ENCODE measurements around the gene DMXL1.

The DMXL1 gene, protein sequence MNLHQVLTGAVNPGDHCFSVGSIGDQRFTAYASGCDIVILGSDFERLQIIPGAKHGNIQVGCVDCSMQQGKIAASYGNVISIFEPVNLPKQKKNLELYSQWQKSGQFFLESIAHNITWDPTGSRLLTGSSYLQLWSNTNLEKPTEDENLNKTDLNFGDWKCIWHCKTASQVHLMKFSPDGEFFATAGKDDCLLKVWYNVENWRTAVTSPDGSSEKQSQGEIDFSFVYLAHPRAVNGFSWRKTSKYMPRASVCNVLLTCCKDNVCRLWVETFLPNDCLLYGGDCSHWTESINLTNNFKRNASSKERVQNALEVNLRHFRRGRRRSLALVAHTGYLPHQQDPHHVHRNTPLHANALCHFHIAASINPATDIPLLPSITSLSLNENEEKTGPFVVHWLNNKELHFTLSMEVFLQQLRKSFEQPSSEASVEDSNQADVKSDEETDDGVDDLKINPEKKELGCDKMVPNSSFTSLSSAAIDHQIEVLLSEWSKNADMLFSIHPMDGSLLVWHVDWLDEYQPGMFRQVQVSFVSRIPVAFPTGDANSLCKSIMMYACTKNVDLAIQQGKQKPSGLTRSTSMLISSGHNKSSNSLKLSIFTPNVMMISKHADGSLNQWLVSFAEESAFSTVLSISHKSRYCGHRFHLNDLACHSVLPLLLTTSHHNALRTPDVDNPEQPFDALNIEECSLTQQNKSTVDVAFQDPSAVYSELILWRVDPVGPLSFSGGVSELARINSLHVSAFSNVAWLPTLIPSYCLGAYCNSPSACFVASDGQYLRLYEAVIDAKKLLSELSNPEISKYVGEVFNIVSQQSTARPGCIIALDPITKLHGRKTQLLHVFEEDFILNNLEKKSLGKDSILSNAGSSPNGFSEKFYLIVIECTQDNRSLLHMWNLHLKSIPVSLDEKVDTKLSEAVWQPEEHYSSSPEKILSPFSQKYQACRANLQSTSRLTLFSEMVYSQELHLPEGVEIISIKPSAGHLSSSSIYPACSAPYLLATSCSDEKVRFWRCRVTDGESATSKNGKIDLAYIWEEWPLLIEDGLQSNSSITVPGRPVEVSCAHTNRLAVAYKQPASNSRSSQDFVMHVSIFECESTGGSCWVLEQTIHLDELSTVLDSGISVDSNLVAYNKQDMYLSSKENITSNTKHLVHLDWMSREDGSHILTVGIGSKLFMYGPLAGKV (N-terminal part only)

DNA sequence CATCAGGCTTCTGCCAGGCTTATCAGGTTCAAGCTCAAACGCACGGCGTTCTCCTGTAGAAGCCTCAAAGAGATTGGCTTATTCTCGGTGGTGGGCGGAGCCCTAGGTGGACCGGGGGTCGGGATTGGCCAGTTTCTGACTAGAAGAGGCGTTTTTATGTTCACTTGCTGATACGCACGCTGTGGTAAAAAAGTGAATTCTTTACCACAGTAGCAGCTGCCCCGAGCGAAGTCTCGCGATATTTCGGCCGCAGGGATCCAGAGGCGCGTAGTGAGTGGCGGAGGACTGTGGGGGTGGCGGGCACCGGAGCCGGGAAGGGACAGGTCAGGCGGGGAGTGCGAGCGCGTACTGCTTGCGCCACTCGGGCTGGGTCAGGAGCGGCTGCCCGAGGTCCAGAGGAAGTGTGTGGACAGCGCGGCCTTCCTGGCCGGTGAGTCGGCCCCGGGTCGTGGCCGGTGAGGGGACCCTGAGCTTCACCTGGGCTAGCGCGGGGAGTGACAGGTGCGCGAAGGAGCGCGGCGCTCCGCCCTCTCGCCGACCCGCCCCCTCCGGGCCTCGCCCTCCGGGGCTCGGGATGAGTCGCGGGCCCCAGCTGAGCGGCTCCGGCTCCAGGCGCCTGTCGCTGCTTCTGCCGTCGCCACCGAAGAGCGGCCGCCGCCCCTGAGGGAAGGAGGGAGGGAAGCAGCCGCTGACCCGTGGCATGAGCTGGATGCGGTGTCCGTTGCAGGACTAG, at the start of gene DMXL1:
Gene DMXL1 (plus strand): TSS at position 260 of the 733 bp plus-strand sequence. CDS start 483 bp downstream, outside the sequence.
- Histone ChIP-seq H3K27me3 (no peaks in the 10 kb centered on the region), H3K4me1 (peaks cover 30 to 50% (median 34%) of the 10 kb centered on the region in 10 experiments), H3K4me3 (peak within 1 kb of the TSS; percentile 77 to 96 (median 90)), H3K27ac (peak within 1 kb of the TSS; percentile 82 to 96 (median 86)), H3K36me3 (no peaks in the 10 kb centered on the region), H3K9me3 (replicated peaks in 1 of 11) (no peaks in the 10 kb centered on the region), H3K4me2 (peak within 1 kb of the TSS; percentile 78 to 96 (median 83)), H4K20me1 (peaks cover 0 to 37% (median 6%) of the 10 kb centered on the region in 11 experiments; a peak in 8 of 22 replicates), H3K9ac (peak within 1 kb of the TSS; percentile 85 to 98 (median 92))
- no peak for TF ChIP-seq Cebpa-rat (IDR thresholded peaks at IDR 0.05)

DNA sequence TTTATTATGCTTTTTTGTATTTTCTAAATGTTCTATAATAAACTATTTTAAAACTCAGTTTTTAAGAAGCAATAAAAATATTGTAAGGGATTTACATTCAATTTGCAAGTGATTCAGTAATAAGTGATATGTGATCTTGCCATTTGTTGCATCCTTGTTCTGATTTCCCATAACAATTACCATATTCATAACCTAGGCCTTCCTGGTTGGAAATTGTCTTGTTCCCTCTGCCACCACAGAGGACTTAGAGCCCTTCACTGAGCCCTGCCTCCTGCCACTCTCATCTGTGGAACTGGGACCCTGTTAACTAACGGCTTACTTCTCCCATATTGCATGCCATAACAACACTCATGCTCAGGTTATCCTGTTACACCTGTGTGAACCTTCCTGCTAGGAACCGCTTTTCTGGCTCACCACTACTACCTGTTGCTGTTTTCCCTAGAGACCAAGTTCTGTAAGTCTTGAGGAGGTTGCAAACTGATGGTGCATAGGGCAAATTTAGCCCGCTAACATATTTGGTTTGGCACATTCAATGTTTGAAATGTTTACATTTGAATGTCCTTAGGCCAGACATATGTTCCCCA, 49.6 kb upstream of the DMXL1 start:
- Histone ChIP-seq H3K4me3 (no peak overlapping the region), H3K9ac (peak overlapping the region in 4 of 11 experiments; percentile 24 to 45 (median 35); a peak in 4 of 22 replicates), H3K4me2 (peak overlapping the region in 3 of 11 experiments; percentile 68 to 85 (median 85); a peak in 6 of 22 replicates), H3K4me1 (peaks cover 28 to 76% (median 49%) of the 10 kb centered on the region in 10 experiments), H3K9me3 (replicated peaks in 1 of 11) (peaks cover 8 to 14% (median 11%) of the 10 kb centered on the region in 11 experiments; a peak in 17 of 22 replicates), H4K20me1 (no peaks in the 10 kb centered on the region), H3K36me3 (no peaks in the 10 kb centered on the region), H3K27me3 (no peaks in the 10 kb centered on the region), H3K27ac (peak overlapping the region in 10 of 11 experiments; percentile 43 to 86 (median 80); a peak in 15 of 22 replicates)
- TF ChIP-seq Cebpa-rat (IDR thresholded peaks at IDR 0.05): no peak

DNA sequence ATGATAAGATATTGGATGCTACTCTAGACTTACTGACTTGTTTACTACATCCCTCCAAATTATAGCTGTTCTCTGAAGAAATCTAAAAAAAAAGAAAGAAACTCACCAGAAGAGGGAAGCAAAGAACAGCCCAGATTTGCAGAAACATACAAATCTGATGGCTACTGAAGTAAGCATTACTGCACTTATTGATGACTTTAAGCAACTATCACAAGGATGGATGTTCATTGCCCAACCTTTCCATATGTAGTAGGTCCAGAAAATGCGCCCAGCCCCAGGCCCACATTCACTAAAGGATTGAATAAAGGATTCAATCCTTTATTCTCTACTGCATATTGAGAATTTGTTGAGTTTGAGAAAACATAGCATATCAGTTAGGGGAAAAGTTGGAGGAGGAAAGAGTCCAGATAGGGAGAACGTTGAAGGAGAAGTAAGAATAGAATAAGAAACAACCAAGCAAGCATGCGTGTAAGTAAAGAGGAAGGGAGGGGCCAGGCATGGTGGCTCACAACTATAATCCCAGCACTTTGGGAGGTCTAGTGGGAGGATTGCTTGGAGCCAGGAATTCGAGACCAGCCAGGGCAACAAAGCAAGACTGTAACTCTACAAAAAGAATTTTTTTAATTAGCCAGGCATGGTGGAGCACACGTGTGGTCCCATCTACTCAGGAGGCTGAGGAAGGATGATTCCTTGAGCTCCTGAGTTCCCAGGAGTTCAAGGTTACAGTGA, 48.7 kb upstream of the DMXL1 start:
- peak overlapping the region in 5 of 11 experiments; percentile 37 to 85 (median 68); a peak in 10 of 22 replicates for H3K4me2 ChIP-seq

DNA sequence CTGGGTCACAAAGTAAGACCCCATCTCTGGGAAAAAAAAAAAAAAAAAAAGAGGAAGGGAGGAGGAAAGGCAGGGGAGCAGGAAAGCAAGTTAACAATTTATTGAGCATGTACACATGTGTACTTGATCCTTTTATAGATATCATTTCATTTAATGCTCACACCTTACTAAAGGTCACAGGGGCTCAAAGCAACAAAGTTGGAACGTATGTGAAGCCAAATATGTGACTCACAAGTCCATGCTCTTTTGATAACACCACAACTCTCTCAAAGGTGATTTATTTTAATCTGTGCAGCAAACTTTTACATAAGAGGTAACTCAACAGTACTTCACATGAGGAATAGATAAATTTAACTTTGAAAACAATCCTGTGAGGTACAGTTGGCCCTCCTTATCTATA, 48.1 kb upstream of the DMXL1 start:
- no peaks in the 10 kb centered on the region for H4K20me1 ChIP-seq
- no peaks in the 10 kb centered on the region for H3K27me3 ChIP-seq
- no peak for TF ChIP-seq Cebpa-rat (IDR thresholded peaks at IDR 0.05)
- H3K4me3 ChIP-seq: no peak overlapping the region
- H3K4me2 ChIP-seq: peak overlapping the region in 5 of 11 experiments; percentile 36 to 85 (median 49); a peak in 10 of 22 replicates
- peak overlapping the region in 5 of 11 experiments; percentile 21 to 86 (median 56); a peak in 7 of 22 replicates for H3K27ac ChIP-seq
- peaks cover 28 to 62% (median 42%) of the 10 kb centered on the region in 10 experiments for H3K4me1 ChIP-seq
- peaks cover 8 to 18% (median 11%) of the 10 kb centered on the region in 11 experiments; a peak in 17 of 22 replicates for H3K9me3 ChIP-seq (replicated peaks in 1 of 11)
- H3K36me3 ChIP-seq: no peaks in the 10 kb centered on the region
- H3K9ac ChIP-seq: 0 out of 22 replicates have a peak overlapping the region, but pooled peaks of 1 of the 11 experiments have one; percentile 9

More for the DNA sequence above, 48.7 kb upstream of the DMXL1 start:
- TF ChIP-seq Cebpa-rat (IDR thresholded peaks at IDR 0.05): no peak
- H3K36me3 ChIP-seq: no peaks in the 10 kb centered on the region
- H3K9me3 ChIP-seq (replicated peaks in 1 of 11): peaks cover 8 to 18% (median 11%) of the 10 kb centered on the region in 11 experiments; a peak in 17 of 22 replicates
- no peaks in the 10 kb centered on the region for H3K27me3 ChIP-seq
- H3K4me3 ChIP-seq: no peak overlapping the region
- peak overlapping the region in 6 of 11 experiments; percentile 21 to 86 (median 81); a peak in 10 of 22 replicates for H3K27ac ChIP-seq
- peaks cover 28 to 67% (median 43%) of the 10 kb centered on the region in 10 experiments for H3K4me1 ChIP-seq
- no peaks in the 10 kb centered on the region for H4K20me1 ChIP-seq
- H3K9ac ChIP-seq: peak overlapping the region in 2 of 11 experiments; percentile 9 to 39; a peak in 2 of 22 replicates

DNA sequence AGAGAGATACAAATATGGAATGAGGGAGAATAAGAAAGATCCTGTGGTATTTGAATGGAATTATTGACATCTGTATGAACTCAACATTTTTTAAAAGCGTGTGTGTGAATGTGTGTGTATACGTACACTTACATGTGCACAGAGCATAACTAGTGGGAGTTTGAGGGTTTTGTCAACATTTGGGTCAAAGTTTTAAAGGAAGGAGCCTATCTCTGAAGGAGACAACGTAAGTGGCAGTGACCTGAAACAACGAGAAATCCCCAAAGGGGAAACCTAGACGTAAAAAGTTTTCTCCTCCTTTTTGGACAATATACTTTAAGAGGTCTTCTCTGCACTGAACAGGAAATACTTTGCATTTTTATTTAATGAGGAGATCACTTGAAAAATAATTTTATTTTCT, 42.3 kb upstream of the DMXL1 start:
- H4K20me1 ChIP-seq: no peaks in the 10 kb centered on the region
- H3K4me1 ChIP-seq: peaks cover 21 to 51% (median 35%) of the 10 kb centered on the region in 10 experiments
- no peak overlapping the region for H3K9ac ChIP-seq
- H3K4me2 ChIP-seq: peak overlapping the region in 5 of 11 experiments; percentile 13 to 64 (median 19); a peak in 6 of 22 replicates
- TF ChIP-seq Cebpa-rat (IDR thresholded peaks at IDR 0.05): no peak
- H3K9me3 ChIP-seq (replicated peaks in 1 of 11): peaks cover 8 to 21% (median 13%) of the 10 kb centered on the region in 11 experiments; a peak in 17 of 22 replicates
- no peaks in the 10 kb centered on the region for H3K36me3 ChIP-seq
- H3K27ac ChIP-seq: no peak overlapping the region
- H3K4me3 ChIP-seq: no peak overlapping the region
- no peaks in the 10 kb centered on the region for H3K27me3 ChIP-seq

DNA sequence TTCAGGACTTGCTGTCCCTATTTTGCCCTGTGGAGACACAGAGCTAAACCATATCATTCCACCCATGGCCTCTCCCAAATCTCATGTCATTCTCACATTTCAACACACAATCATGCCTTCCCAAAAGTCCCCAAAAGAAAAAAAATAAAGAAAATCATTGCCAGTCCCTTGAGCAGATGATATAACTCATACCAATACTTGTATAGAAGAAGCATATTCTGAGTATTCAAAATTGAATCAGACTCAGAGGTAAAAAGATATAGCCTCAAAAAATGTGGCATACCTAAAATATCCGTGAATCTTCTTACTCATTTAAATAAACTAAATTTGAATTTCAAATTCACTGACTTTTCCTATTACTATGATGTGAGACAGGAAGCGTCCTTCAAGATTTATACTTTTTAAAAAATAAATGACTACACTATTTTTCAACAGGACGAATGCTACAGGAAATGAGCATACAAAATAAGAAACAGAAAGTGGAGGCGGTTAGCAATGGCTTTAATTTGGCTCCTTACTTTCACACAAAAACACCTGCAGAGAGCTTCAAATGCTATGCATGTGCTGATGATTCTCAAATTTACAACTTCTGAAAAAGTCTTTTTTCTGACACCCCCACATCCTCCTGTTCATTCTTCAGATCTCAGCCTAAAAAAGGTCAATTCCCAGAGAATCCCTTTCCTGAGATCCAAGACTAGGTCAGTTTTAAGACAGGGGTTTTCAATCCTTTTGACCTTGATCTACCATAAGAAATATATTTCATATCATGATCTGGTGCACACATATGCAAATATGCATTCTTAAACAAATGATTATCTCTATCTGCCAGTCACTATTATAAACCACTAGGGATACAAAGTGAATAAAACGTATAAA, 39.6 kb upstream of the DMXL1 start:
- no peak for TF ChIP-seq Cebpa-rat (IDR thresholded peaks at IDR 0.05)
- no peaks in the 10 kb centered on the region for H3K36me3 ChIP-seq
- H3K4me1 ChIP-seq: peaks cover 21 to 46% (median 33%) of the 10 kb centered on the region in 10 experiments
- peaks cover 0 to 9% (median 0%) of the 10 kb centered on the region in 11 experiments; a peak in 3 of 22 replicates for H3K9me3 ChIP-seq (replicated peaks in 1 of 11)
- peak overlapping the region; percentile 51 to 87 (median 72) for H3K4me2 ChIP-seq
- no peaks in the 10 kb centered on the region for H3K27me3 ChIP-seq
- no peaks in the 10 kb centered on the region for H4K20me1 ChIP-seq
- peak overlapping the region in 10 of 11 experiments; percentile 21 to 83 (median 37); a peak in 15 of 22 replicates for H3K27ac ChIP-seq
- no peak overlapping the region for H3K9ac ChIP-seq
- H3K4me3 ChIP-seq: peak overlapping the region in 2 of 10 experiments; percentile 9 to 30; a peak in 2 of 20 replicates
